ENCODE results near the gene UBE2G2.

DNA sequence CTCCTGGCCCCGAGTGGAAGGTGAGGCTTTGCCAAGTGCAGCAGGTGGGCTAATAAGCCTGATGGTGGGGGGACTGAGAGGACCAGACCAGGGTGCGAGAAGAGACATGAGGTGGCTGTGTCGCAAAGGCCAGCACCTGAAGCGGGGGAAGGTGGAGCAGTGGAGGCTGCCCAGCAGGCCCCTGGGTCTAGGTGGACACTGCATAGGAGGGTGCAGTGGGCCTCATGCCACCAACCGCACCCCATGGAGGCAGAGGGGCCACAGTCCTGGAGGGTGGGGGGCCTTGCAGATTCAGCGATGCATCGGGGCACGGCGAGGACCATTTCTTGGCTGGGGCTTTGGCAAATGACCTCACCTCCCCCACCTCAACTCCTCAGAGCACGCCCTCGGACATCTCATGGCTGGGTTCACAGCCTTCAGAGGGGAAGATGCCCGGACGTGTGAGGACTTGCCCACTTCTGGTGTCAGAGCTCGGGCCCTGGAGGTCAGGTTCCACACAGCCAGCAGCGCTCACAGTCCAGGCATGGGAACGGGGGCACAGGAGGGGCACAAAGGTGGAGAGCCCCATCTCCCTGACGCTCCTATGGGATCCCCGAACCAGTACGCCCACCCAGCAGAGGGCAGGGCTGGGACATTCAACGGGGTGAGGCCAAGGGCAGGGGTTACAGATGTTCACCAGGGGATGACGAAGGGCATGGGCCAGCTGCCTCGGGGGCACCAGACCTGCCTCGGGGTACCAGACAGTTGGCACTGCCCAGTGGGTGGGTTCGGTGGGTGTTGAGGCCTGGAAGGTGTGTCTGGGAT is 35.4 kb downstream of the UBE2G2 start:
- TF ChIP-seq POLR2AphosphoS5 (IDR thresholded peaks at IDR 0.05; ENCODE audit: low read depth, low read length): no peak
- no peak for TF ChIP-seq REST (IDR thresholded peaks at IDR 0.05; ENCODE audit: insufficient read depth in 1 of 2, low read depth in 2 of 2, low read length in 2 of 2)
- TF ChIP-seq TAF1 (IDR thresholded peaks at IDR 0.05; ENCODE audit: borderline replicate concordance, insufficient read depth, low read length): no peak
- TF ChIP-seq SIN3A (IDR thresholded peaks at IDR 0.05; ENCODE audit: borderline replicate concordance, insufficient read depth, low read length): no peak
- no peak for TF ChIP-seq FOXP2 (optimal IDR thresholded peaks at IDR 0.05; ENCODE audit: borderline replicate concordance, extremely low read depth, extremely low read length, insufficient read depth)
